Fibroblast of the aortic adventitia (primary cell): ENCODE measurements around the gene UTP25. TPM values are rescaled to one million over a fixed set of nuclear protein-coding genes. Genes with fewer than 3 reads are reported as not detected.
A peak's percentile ranks its signal among the peaks of the same experiment; 100 is the strongest.

Experiments
- DNase-seq: peaks from one replicate; pipeline ENCODE4 v3.0.0-alpha.2; 2010; ENCODE audit warnings: low read depth
- H3K4me3 ChIP-seq: 2 replicates; pipeline ENCODE4 v1.5.1; 2011; ENCODE audit warnings: low read depth, mild to moderate bottlenecking, control low read depth, low read length, moderate library complexity
- CTCF ChIP-seq: IDR thresholded peaks from 2 replicates; pipeline ENCODE4 v1.5.1; 2011; ENCODE audit warnings: mild to moderate bottlenecking, low read length, control low read depth, inconsistent platforms; ENCODE audit not compliant: insufficient read depth
- total RNA-seq: library from RNA; depleted of rRNA; stranded (reverse); fragments of >200 nt; gene quantifications from 2 replicates; pipeline ENCODE4 v1.2.3, GENCODE V29; 2012; ENCODE audit warnings: low replicate concordance

Gene UTP25
- total RNA-seq, 1 donor = 32.6 TPM

DNA sequence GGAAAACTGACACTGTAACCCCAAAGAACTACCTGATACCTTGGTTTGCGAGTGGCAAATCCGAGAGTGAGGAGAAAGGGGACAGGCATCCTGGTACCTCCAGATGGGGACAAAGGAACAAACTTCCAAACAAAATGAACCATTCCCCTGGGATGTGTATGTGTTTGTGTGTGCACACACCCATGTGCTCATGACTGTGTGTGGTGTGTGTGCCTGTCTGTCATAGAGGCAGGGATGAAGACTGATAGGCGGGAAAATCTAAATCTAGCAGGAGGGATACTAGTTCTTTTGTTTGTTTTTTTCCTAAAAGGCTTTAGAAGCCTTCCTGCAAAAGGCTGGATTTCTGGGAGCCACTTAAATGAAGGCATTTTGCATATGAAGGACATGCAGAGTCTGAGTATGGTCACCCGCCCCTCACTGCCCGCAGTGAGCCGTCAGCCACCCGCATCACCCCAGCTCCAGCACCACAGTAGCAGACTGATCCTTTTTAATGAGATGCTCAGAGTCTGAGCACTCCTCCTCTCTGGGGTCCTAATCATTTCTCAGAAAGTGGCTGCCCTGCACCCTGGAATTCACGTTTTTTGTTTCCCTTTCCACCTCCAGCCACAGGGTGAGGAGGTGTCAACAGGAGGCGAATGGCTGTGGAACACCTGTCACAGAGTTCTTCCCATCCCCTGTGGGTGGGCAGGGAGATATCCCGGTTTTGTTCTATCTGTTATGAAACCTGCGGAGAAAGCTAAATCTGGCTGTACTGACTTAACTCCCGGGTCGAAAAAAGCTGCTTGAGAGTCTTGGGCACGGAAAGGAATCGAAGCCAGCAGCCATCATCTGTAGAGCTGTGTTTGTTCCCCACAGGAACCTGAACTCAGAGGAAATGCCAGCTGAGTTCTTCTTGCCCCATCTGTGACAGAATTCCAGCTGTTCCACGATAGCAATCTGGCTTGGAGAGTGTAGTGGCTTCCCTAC, 34.9 kb downstream of the UTP25 start:
- TF ChIP-seq CTCF = no peak
- no peak for DNase-seq
- no peak overlapping the region for H3K4me3 ChIP-seq

- no peak overlapping the region for H3K4me3 ChIP-seq
- no peak for TF ChIP-seq CTCF
- DNase-seq = no peak
Measured at GRCh38 chr1:209863766-209864485, 36.2 kb downstream of the UTP25 start.

- no peak for TF ChIP-seq CTCF
- DNase-seq = no peak
- H3K4me3 ChIP-seq = no peak overlapping the region
Measured at GRCh38 chr1:209866201-209866600, 38.4 kb downstream of the UTP25 start.

- no peak overlapping the region for H3K4me3 ChIP-seq
- no peak for TF ChIP-seq CTCF
- peak; percentile 76 for DNase-seq
Measured at GRCh38 chr1:209869291-209870149, 41.7 kb downstream of the UTP25 start.

DNA sequence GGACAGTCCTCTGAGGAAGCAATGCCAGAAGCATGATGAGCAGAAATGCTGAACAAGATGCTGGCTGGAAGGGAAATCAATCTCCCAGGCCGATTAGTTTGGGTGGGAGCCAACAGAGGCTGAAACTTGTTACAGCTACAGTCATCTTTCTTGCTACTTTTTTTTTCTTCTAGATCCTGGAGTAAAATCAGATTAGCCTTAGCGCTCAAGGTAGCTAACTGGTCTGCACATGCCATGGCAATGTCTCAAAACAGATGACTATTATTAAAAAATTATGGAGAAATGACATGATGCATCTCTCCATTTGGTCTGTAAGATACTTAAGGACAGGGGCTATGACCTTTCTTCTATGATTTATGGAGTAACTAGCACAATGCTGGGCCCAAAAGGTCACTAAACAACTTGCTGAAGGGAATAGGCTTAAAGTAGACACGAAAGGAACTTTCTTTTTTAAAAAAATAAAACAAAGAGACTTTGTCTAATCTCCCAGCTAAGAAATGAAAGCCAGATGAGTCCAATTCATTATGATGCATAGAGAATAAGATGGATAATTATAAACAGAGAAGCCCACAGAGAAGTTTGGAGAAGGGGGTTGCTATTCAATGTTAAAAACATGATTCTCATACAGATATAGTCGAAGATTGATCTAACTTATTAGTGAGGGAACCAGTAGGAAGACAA, 42.5 kb downstream of the UTP25 start:
- TF ChIP-seq CTCF = no peak
- H3K4me3 ChIP-seq = no peak overlapping the region
- peak; percentile 69 for DNase-seq

DNA sequence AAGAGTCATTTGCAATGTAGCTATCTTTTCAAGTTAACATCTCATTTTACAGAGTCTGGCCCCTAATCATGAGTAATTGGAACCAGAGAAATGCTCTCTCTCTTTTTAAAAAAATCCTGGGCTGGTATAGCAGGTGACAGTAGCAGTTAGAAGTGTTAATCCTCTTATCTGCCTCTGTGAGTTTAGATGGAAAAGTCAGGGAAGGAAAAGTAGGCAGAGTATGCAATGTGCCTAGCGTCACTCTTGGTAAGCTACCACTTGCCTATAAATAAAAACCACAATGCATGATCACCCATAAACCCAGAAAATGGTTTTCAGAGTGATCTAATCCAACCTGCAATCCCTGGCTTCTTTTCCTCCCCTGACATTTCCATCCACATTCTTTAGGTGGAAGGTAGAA, 43.2 kb downstream of the UTP25 start:
- no peak for TF ChIP-seq CTCF
- DNase-seq = no peak
- H3K4me3 ChIP-seq = no peak overlapping the region
